CD4-positive, alpha-beta T cell treated with Interleukin-17A for 4 hours (primary cell): Measurements from ENCODE around the gene CRTC1.

ENCODE experiments used
- DNase-seq: peaks from one replicate; pipeline ENCODE4 v3.0.0-alpha.2; 2020; ENCODE audit warnings: mixed read lengths

Gene CRTC1

DNA sequence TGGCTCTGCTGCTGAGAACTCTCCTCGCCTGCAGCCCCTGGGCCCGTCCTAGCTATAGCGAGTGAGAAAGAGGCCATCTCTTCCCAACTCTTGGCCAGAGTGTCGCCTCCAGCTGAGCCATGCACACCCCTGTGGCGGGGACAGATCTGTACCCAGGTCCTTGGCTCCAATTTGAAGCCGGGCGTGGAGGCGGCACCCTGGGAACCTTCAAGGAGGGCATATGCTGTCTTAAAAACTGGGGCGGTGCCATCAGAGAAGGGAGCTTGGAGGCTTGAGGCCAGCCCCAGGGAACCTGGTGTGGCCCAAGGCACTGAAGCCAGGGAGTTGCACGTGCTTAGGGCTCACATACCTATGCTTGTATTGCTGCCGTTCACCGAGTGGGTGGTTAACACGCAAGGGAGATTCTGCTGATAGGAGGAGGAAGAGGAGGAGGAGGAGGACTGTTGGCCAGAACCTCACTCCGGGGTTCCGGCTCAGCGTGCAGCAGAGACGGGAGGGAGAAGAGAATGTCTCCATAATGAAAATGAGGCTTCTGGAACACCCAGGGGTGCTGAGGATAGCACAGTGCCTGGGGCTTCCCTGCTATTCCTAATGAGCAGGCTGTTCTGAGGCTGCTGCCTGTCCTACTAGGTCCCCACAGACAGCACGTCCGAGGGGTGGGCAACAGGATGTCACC, 67.0 kb downstream of the CRTC1 start:
- no peak for DNase-seq

DNA sequence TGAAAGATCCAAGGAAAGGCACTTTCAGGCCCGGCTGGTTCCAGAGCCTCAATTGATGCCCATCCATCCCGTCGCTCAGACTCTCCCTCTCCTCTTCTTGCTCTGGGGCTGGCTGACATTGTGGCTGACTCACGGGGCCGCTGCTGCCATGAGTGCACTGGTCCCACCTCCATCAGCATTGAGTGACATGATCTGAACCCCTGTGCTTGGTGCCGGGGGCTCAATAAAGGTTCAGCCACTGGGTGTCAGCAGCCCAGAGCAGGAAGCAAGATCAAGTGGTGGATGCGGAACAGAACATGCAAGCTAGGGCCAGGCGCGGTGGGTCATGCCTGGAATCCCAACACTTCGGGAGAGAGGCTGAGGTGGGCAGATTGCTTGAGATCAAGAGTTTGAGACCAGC, 68.1 kb downstream of the CRTC1 start:
- DNase-seq, result no peak

DNA sequence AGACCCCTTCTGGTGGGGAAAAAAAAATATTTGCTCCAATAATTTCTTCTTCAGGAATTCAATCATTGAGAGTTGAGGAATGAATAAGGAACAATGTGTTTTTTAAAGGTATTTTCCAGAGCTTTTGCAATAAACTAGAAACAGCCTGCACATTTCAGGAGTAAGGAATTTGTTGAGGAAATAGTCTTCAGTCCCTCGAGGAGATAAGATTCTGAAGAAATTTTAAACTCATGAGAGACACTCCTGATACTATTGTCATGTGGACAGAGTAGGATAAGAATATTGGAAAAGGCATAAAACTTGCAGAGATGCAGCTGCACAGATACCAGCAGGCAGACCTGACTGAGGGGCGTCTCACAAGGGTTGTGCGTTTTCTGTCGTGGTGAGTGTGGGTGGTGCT, 71.0 kb downstream of the CRTC1 start:
- no peak for DNase-seq

DNA sequence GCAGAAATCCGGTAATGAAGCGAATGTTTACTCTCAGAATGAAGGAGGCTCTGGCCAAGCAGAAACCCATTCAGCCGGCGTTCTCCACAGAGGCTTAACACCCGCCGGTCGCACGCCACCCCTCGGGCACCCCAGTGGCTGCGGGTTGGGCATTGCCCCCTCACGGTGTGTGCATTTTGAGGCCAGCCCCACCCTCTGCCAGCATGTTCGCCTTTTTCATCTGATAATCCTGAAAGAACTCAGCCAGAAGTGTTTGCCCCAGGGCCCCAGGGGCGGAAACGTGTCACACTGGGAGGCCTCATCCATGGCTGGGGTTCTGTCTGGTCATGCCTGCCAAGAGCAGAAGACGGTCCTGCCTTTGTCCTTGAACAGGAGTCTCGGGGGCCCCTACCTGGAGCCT, 73.4 kb downstream of the CRTC1 start:
- DNase-seq, result no peak

DNA sequence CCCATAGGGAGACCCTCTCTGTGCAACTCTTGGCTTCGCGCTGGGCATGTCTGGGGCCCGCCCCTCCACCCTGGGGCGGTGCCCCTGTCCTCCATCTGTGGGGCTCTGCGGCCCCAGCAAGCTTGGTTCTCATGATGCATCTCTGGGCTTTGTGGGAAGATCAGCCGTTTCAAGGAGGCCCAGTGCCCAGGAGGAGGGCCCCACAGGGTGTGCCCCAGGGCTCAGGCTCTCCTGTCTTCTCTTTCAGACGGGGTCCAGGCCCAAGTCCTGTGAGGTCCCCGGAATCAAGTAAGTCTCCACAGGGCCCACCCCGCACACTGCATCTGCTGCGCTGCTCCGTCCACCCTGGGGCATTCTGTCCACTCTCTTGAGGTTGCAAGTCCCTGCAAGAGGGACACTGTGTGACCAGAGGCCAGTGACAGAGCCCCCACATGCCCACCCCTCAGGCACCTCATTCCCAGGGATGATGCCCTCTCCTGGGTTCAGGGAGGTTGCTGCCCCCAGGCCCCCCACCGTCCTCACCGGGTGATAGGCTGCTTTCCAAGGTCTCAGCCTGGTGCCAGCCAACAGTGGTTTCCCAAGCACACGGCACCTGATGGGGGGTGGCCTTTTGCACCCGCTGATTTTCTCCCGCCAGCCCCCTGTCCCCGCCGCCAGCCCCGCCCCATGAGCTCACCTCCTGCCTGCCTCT, 76.0 kb downstream of the CRTC1 start:
- no peak for DNase-seq

DNA sequence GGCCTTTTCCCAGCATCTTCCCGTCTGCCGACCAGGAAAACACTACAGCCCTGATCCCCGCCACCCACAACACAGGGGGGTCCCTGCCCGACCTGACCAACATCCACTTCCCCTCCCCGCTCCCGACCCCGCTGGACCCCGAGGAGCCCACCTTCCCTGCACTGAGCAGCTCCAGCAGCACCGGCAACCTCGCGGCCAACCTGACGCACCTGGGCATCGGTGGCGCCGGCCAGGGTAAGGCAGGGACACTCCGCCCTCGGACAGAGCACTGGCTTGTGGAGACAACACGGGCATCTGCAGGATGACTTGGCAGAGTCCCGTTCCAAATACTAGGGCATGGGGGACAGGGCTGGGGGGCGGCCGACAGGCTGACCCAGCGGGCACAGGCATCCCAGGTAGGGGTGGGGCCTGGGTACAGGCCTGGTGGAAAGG, 76.5 kb downstream of the CRTC1 start:
- DNase-seq, result no peak

DNA sequence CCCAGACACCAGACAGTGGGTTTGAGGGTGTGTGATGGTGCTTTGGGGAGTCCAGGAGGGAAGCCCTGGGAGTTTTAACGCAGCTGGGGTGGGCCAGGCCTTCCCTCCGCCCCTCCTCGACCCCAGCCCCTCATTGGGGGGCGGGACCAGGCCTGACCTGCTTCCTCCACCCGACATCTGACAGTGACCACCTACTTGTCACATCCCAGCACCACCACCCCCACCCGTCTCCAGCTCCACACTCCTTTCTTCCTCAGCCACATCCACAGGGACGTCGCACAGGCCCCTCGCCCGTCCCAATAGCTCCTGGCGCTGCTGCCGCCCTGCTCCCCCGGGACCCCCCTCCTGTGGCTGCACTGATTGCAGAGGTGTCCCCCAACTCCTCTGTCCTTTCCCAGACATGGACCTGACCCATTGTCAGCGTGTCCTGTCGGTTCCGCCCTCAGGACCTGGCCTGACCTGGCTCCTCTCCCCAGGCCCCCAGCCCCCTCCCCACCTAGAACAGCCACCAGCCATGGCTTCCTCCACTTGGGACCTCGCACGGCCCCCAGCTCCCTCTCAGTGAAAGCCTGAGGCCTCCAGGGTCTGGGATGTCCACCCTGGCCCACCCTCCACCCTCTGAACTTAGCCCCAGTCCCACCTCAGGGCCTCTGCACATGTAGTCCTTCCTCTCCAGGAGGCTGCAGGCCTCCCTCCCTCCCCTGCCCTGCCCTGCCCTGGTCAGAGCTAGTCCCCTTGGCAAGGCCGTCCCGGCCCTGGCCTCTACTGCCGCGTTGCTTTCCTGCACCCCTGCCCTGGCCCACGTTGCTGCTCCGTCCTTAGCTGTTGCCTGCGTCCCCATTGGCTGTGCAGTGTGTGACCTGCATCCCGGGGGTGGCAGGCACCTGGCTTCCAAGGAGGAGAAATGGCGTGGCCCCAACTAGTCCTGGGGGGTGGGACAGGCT, 77.2 kb downstream of the CRTC1 start:
- DNase-seq, result no peak

DNA sequence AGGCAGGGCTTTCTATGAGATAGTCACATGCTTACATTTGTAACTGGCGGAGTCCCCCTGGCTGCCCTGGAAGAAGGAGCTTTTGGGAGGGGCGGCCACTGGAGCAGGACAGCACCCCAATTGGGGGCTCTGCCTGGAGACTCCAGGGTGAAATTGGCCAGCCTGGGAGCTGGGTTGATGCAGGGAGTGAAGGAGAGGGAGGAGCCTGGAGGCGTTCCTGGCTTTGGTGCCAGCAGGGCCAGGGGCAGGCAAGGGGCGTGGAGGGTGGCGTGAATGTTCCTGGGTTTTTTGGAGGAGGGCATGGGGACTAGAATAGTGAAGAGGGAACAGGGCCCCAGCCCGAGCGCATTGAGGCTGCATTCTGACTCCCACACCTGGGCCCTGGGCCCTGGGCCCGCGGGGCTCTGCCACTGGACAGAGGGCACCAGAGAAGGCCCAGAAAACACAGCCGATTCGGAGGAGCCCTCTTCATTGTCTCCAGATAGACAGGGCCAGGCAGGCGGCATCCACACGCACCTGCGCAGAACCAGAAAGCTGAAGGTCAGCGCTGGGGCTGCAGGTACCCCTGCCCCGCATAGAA, 78.1 kb downstream of the CRTC1 start:
- no peak for DNase-seq

DNA sequence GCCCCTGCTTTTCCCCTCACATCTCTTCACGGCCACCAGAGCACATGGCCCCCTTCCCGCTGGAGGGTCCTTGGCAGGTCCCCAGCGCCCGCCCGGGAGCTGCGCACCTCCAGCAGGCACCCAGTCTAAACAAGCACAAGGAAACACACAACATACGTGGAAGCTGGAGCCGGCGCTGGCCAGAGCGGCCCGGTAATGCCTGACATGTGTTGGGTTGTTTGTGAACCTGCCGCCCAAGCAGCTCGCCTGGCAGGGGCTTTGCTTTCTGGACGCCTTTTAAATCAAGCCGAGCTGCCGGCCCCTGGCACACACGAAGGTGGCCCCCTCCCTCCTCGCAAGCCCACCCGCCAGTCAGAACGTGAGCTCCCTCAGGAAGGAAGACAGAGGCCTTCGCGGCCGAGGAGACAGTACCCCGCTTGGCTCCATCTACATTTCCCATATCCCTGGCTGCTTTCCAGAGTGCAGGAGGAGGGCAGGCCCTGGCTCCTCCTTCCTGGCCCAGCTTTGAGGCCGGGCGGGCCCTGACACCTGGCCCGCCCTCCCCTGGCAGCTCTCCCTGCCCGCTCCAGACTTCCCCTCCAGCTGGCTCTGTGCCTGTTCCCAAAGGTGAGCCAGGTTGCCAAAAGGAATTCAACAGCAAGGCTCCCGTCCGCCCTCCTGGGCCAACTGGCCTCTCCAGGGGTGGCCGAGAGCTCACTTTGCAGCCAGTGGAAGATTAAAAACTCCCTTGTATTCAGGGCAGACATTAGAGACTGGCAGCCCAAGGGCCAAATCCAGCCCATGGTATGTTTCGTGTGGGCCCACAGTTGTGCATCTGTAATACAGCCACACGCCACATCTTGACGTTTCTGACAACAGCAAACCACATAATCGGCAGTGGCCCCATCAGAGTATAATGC, 78.9 kb downstream of the CRTC1 start:
- DNase-seq, result no peak

DNA sequence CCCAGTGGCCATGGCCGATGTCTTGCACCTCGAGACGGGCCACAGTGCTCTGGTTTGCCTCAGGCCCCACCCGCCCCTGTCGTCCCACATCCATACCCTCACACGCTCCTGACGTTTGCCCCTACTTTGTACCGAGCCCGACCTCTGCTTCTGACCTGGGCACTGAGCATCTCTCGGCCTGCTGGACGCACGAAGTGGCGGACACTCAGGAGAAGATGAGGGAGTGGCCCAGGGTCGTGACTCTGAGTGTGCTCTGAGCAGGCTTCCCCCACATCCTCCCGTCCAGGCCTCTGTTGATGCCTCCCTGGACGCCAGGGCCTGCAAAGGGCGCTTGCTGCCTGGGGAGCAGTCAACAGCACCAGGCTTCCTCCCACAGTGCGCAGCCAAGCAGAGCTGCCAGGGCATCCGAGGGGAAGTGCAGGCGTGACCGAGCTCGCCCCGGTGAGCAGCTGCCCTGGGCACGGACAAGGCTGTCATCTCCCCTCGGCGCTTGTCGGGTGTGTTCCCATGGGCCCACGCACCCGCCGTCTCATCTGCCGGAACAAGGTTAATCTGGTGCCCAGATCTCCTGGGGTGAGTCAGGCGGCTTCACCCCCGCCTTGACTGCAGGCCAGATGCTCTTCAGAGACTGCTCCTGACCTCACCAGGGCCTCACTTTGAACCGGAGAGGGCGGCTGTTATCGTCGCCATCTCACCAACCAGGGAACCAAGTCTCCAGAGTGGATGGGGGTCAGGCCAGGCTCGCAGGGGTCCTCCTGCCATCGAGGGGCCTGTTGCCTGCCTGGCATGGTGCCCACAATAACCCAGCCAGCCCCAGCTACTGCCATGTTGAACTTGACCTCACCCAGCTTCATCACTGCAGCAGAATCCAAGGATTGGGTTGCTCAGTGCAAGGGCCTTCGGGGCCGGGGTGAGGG, 80.5 kb downstream of the CRTC1 start:
- DNase-seq, result no peak

DNA sequence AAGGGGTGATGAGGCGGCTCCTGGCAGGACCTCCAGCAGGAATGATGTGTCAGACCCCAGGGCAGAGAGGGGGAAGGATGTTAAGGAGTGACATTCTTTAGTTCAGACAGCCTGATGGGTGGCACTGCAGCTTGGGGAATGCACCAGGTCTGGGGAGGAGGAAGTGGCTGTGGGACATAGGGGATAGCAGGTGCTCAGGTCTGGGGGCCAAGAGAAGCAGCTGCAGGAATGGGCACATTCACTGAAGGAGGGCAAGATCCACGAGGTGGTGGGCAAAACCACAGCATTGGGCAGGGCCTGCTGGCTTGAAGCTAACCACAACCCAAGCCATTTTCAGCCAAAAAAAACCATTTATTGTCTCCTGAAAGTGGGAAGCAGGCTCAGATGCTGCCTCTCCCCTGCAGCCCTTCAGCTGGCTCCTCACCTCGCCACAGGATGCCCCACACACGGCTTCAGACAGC, 81.1 kb downstream of the CRTC1 start:
- no peak for DNase-seq

DNA sequence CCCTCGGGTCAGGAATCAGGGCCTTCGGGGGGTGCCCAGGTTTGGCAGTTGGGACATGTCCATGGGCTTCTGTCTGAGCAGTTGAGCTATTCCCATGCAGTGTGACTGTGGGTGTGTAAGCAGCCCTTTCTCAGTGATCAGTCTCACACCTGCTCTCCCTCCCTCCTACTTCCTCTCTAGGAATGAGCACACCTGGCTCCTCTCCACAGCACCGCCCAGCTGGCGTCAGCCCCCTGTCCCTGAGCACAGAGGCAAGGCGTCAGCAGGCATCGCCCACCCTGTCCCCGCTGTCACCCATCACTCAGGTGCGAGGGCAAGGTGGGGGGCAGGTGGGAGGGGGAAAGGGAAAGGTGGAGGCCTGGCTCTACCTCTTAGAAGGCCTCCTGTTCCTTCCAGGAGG, 81.7 kb downstream of the CRTC1 start:
- DNase-seq, result no peak

DNA sequence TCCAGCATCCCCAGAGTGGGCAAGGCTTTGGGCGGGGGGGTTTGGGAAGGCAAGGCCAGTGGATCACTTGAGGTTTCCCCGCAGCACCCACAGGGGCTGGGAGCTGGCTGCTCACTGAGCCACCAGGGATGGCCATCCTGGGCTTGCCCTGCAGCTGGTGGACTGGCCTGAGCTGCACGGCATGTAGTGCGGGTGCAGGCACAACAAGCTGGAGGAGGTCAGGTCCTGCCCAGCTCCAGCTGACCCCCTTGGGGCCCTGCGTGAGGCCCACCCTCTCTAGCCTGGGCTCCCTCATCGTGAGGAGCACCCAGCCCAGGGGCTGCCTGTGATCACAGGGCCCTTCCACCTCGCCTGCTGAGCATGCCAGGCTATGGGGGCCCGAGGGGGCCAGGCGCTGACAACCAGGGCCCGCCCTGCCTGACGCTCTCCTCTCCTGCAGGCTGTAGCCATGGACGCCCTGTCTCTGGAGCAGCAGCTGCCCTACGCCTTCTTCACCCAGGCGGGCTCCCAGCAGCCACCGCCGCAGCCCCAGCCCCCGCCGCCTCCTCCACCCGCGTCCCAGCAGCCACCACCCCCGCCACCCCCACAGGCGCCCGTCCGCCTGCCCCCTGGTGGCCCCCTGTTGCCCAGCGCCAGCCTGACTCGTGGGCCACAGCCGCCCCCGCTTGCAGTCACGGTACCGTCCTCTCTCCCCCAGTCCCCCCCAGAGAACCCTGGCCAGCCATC, 84.7 kb downstream of the CRTC1 start:
- no peak for DNase-seq

DNA sequence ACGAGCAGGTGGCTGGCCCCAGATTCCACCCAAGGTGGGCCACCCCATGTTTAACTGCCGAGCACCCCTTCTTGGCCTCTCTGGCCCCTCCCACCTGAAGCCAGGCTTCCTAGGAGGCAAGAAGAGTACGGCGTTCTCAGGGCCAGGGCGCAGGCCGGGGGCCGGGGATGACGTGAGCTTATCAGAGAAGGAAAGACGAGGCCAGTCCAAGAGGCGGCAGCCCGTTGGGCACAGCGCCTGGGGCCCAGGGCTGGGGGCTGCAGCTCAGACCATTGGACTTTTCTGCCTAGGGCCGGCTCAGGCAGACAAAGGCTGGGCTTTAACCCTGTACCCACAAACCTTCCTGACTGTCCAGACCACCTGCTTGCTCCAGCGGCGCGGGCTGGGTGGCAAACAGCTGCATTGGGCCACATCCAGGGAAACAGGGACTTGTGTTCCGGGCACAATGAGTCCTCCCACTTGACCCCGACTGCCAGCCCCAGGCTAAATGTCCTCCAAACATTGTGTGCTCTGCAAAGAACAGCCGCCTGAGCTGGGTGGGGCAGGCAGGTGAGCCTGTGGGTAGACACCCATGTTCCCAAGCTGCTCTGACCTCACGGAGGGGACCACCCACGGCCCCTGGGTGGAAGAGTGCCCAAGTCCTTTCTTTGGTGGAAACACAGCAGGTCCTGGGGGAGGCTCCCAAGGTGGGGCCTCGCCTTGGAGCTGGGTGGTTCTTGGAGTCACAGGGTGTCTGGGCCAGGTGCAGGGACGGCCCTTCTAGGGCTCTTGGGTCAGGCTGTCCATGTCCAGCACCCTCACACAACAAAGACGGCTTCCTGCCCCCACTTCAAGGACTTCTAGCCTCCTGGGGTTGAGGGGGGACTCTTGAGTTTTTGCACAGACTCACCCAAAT, 85.8 kb downstream of the CRTC1 start:
- no peak for DNase-seq

DNA sequence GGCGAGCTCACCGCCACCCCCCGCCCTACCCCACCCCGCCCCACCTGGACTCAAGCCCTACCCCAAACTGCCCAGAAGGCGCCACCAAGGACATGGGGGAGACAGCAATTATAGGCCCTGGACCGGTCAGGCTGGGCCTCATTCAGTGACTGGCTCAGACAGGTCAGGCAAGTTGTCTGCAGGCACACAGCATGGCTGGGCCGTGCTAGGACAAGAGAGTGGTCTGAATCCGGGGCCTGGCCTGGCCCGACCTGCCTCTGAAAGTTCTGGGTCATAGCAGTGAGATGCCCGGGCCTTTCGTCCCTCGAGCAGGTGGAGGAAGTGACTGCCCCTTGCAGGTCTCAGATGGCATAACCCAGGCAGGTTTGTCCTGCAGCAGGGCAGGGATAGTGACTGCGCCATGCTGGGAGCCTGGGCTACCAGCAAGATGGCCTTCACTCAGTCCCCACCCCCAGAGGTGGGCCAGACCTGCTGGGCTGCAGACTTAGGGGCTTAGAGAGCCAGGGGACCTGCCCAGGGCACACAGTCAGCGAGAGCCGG, 86.6 kb downstream of the CRTC1 start:
- no peak for DNase-seq

DNA sequence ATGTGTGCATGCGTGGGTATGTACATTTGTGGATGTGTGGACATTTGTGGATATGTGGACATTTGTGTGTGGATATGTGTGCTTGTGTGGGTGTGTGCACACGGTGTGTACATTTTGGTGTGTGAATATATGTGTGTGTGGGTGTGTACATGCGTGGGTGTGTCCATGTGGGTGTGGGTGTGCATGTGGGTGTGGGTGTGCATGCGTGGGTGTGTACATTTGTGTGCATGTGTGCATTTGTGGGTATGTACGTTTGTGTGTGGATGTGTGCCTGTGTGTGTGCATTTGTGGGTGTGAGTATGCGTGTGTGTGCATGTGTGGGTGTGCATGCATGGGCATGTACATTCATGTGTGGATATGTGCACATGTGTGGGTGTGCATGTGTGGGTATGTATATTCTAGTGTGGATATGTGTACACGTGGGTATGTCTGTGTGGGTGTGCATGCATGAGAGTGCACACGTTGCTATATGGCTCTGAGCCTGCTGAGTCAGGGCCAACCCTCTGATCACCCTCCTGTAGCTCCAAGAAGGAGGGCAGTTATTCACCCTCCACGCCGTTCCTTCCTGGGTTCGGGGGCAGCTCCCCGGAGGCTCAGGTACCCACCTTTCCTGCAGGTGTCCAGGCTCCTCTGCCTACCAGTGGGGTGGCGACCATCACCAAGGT, 87.3 kb downstream of the CRTC1 start:
- DNase-seq, result no peak

DNA sequence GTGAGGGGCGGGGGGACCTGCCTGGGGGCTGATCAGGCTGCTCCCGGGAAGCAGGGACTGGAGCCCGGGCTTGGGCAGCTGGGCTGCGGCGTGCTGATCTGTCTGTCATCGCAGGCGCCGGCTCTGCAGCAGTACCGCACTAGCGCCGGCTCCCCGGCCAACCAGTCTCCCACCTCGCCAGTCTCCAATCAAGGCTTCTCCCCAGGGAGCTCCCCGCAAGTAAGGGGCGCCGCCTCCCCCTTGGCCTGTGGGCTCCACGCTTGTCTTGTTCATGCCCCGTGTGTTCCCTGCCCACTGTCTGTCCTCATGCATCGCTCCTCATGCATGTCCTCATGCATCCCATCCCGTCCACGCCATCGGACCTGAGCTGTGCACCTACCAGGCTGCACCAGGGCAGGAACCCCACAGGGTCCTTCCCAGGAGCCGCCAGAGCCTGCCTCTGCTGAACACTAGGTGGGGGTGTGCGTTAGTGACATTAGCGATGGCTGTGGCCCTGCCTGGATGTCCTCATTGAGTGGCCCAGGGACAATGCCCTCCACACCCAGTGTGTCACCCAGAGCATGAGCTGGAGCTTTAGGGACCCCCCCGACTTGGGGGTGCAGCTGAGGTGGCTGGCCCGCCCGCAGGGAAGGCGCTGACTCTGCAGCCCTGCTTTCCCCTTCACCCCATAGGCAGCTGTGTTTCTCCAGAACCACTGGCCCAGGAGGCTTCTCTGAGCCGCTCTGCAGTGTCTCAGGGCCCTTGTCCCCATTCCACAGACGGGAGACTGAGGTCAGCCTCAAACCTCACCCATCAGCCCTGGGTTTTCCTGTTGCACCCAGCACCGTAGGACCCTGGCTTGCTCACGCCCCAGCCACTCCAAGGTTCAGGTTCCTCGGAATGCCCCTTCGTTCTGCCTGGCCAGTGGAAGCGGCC, 88.1 kb downstream of the CRTC1 start:
- DNase-seq, result no peak
